NCI-H1417 treated with DMSO at 0.1 percent for 48 hours (cell line): Measurements from ENCODE around the gene CDH13.

Experiments
- DNase-seq: peaks from one replicate; lab custom pipeline; 2025; lab: John Stamatoyannopoulos, UW

CDH13 gene

GRCh38 chr16:83577078-83577745, 950.4 kb downstream of the CDH13 start:
- DNase-seq = no peak

- no peak for DNase-seq
These were observed 951.4 kb downstream of the CDH13 start for GRCh38 chr16:83578171-83578570.

- DNase-seq = no peak
These were observed 952.3 kb downstream of the CDH13 start for GRCh38 chr16:83579027-83579426.

GRCh38 chr16:83579436-83579835, 952.7 kb downstream of the CDH13 start:
- no peak for DNase-seq

GRCh38 chr16:83581082-83581481, 954.3 kb downstream of the CDH13 start:
- no peak for DNase-seq

- no peak for DNase-seq
These were observed 955.4 kb downstream of the CDH13 start for GRCh38 chr16:83581994-83582747.

GRCh38 chr16:83586036-83586435, 959.3 kb downstream of the CDH13 start:
- no peak for DNase-seq

GRCh38 chr16:83586461-83587200, 959.9 kb downstream of the CDH13 start:
- no peak for DNase-seq

GRCh38 chr16:83587201-83587600, 960.4 kb downstream of the CDH13 start:
- no peak for DNase-seq

- no peak for DNase-seq
These were observed 961.3 kb downstream of the CDH13 start for GRCh38 chr16:83588070-83588469.

- DNase-seq = no peak
These were observed 962.8 kb downstream of the CDH13 start for GRCh38 chr16:83589576-83589975.

GRCh38 chr16:83592778-83593177, 966.0 kb downstream of the CDH13 start:
- DNase-seq = no peak

GRCh38 chr16:83599789-83600462, 973.2 kb downstream of the CDH13 start:
- no peak for DNase-seq

- no peak for DNase-seq
These were observed 976.3 kb downstream of the CDH13 start for GRCh38 chr16:83602761-83603722.

GRCh38 chr16:83603723-83604570, 977.2 kb downstream of the CDH13 start:
- no peak for DNase-seq

GRCh38 chr16:83606486-83607030, 979.8 kb downstream of the CDH13 start:
- DNase-seq = no peak

GRCh38 chr16:83609178-83609577, 982.4 kb downstream of the CDH13 start:
- no peak for DNase-seq

GRCh38 chr16:83615141-83615952, 988.6 kb downstream of the CDH13 start:
- DNase-seq = no peak

- DNase-seq = no peak
These were observed 989.2 kb downstream of the CDH13 start for GRCh38 chr16:83615953-83616350.
